Thymus (tissue), 11 donors: ENCODE measurements around the gene DGKZ. TPM values are rescaled to one million over a fixed set of nuclear protein-coding genes. Genes with fewer than 3 reads are reported as not detected.

ENCODE experiments used
- DNase-seq, 9 donors: peaks; one replicate each; pipeline ENCODE4 v3.0.0-alpha.2; 2013; ENCODE audit warnings: low spot score in 9 of 9, low read depth in 6 of 9, missing footprints in 1 of 9
- H3K27ac ChIP-seq, 2 donors: one replicate each; pipeline ENCODE4 v1.5.1; 2013; ENCODE audit warnings: control low read depth in 1 of 2, low read depth in 1 of 2, low read length in 1 of 2, mild to moderate bottlenecking in 1 of 2, moderate library complexity in 1 of 2
- H3K27me3 ChIP-seq, 2 donors: one replicate each; pipeline ENCODE4 v1.5.1; 2013; ENCODE audit warnings: low read length in 1 of 2; ENCODE audit not compliant: control insufficient read depth in 2 of 2, insufficient read depth in 1 of 2
- H3K36me3 ChIP-seq, 2 donors: one replicate each; pipeline ENCODE4 v1.5.1; 2013; ENCODE audit warnings: low read length in 1 of 2, mild to moderate bottlenecking in 1 of 2, moderate library complexity in 1 of 2; ENCODE audit not compliant: control insufficient read depth in 2 of 2, insufficient read depth in 2 of 2
- H3K4me1 ChIP-seq, 2 donors: one replicate each; pipeline ENCODE4 v1.5.1; 2013; ENCODE audit warnings: low read length in 2 of 2; ENCODE audit not compliant: control insufficient read depth in 2 of 2, insufficient read depth in 2 of 2
- H3K4me3 ChIP-seq, 2 donors: one replicate each; pipeline ENCODE4 v1.5.1; 2013; ENCODE audit warnings: low read length in 2 of 2, control low read depth in 1 of 2, mild to moderate bottlenecking in 1 of 2
- H3K9me3 ChIP-seq, 2 donors: one replicate each; pipeline ENCODE4 v1.5.1; 2013; ENCODE audit warnings: low read length in 1 of 2, mild to moderate bottlenecking in 1 of 2; ENCODE audit not compliant: control insufficient read depth in 2 of 2, insufficient read depth in 1 of 2
- WGBS: extraction: QIAGEN DNeasy Blood & Tissue Kit; methylation state at CpG from one replicate; pipeline ENCODE4 v1.1.7; 2013; 5-methylcytosine and 5-hydroxymethylcytosine counted together
- polyA plus RNA-seq: library from polyadenylated mRNA; stranded (reverse); fragments of 200-250 nt; gene quantifications from one replicate; pipeline ENCODE4 v1.2.3, GENCODE V29; 2013
- total RNA-seq: library from RNA; stranded (reverse); fragments of 120-200 nt; gene quantifications from one replicate; pipeline ENCODE4 v1.2.4, GENCODE V29; 2013
- donor health status: healthy.

DGKZ gene
- total and polyA plus RNA-seq, 2 donors = 52.8 to 139 TPM

GRCh38 chr11:46385169-46386004 is 38.1 kb downstream of the DGKZ start:
- DNase-seq = no peak
- no peaks in the 10 kb centered on the region for H3K36me3 ChIP-seq
- peaks cover 47 to 99% of the 10 kb centered on the region in 2 donors for H3K27me3 ChIP-seq

GRCh38 chr11:46386005-46386578 is 38.8 kb downstream of the DGKZ start:
- H3K9me3 ChIP-seq = peaks cover 0 to 8% of the 10 kb centered on the region in 2 donors
- no peak overlapping the region for H3K27ac ChIP-seq
- no peak overlapping the region for H3K4me3 ChIP-seq
- peaks cover 54 to 99% of the 10 kb centered on the region in 2 donors for H3K27me3 ChIP-seq
- no peaks in the 10 kb centered on the region for H3K36me3 ChIP-seq
- 97% methylated on average over 25 of the region's 25 CpGs for WGBS
- DNase-seq = no peak
- H3K4me1 ChIP-seq = peaks cover 10 to 34% of the 10 kb centered on the region in 2 donors

More at GRCh38 chr11:46385169-46386004, 38.1 kb downstream of the DGKZ start:
- H3K4me1 ChIP-seq = peaks cover 10 to 39% of the 10 kb centered on the region in 2 donors
- H3K9me3 ChIP-seq = peaks cover 0 to 8% of the 10 kb centered on the region in 2 donors
- no peak overlapping the region for H3K27ac ChIP-seq
- 97% methylated on average over 47 of the region's 47 CpGs for WGBS
- no peak overlapping the region for H3K4me3 ChIP-seq

GRCh38 chr11:46386674-46387073 is 39.4 kb downstream of the DGKZ start:
- H3K27me3 ChIP-seq = peaks cover 59 to 100% of the 10 kb centered on the region in 2 donors
- H3K36me3 ChIP-seq = no peaks in the 10 kb centered on the region
- no peak overlapping the region for H3K4me3 ChIP-seq
- WGBS = 95% methylated on average over 4 of the region's 4 CpGs
- H3K27ac ChIP-seq = no peak overlapping the region
- H3K4me1 ChIP-seq = peaks cover 11 to 34% of the 10 kb centered on the region in 2 donors
- DNase-seq = no peak
- peaks cover 0 to 8% of the 10 kb centered on the region in 2 donors for H3K9me3 ChIP-seq

- no peak for DNase-seq
- peaks cover 9 to 29% of the 10 kb centered on the region in 2 donors for H3K4me1 ChIP-seq
- no peak overlapping the region for H3K4me3 ChIP-seq
- H3K9me3 ChIP-seq = peaks cover 0 to 5% of the 10 kb centered on the region in 2 donors
- no peaks in the 10 kb centered on the region for H3K36me3 ChIP-seq
- 87% methylated on average over 5 of the region's 5 CpGs for WGBS
- peaks cover 59 to 100% of the 10 kb centered on the region in 2 donors for H3K27me3 ChIP-seq
- no peak overlapping the region for H3K27ac ChIP-seq
These were observed 40.2 kb downstream of the DGKZ start for GRCh38 chr11:46387456-46387855.

- peaks cover 60 to 100% of the 10 kb centered on the region in 2 donors for H3K27me3 ChIP-seq
- H3K36me3 ChIP-seq = no peaks in the 10 kb centered on the region
- H3K27ac ChIP-seq = no peak overlapping the region
- H3K4me1 ChIP-seq = peaks cover 13 to 30% of the 10 kb centered on the region in 2 donors
- 6% methylated on average over 24 of the region's 24 CpGs for WGBS
- no peak overlapping the region for H3K4me3 ChIP-seq
- peaks cover 0 to 5% of the 10 kb centered on the region in 2 donors for H3K9me3 ChIP-seq
- DNase-seq = no peak
These were observed 40.8 kb downstream of the DGKZ start for GRCh38 chr11:46387919-46388618.

- Histone ChIP-seq H3K4me3 (no peak overlapping the region), H3K27me3 (peaks cover 60 to 100% of the 10 kb centered on the region in 2 donors), H3K4me1 (peaks cover 15 to 33% of the 10 kb centered on the region in 2 donors), H3K9me3 (peaks cover 0 to 5% of the 10 kb centered on the region in 2 donors), H3K36me3 (no peaks in the 10 kb centered on the region), H3K27ac (no peak overlapping the region)
- WGBS = 19% methylated on average over 21 of the region's 21 CpGs
- no peak for DNase-seq
These were observed 41.6 kb downstream of the DGKZ start for GRCh38 chr11:46388619-46389449.

GRCh38 chr11:46389450-46390330 is 42.4 kb downstream of the DGKZ start:
- Histone ChIP-seq H3K4me1 (peaks cover 15 to 33% of the 10 kb centered on the region in 2 donors), H3K36me3 (no peaks in the 10 kb centered on the region)

More at GRCh38 chr11:46389450-46390330, 42.4 kb downstream of the DGKZ start:
- peak overlapping the region; percentile 8 to 36 for H3K4me3 ChIP-seq
- peaks cover 60 to 92% of the 10 kb centered on the region in 2 donors for H3K27me3 ChIP-seq
- H3K27ac ChIP-seq = no peak overlapping the region
- peaks cover 0 to 5% of the 10 kb centered on the region in 2 donors for H3K9me3 ChIP-seq
- 4% methylated on average over 80 of the region's 80 CpGs for WGBS
- peak in 3 of 9 donors; percentile 24 to 52 (median 38) for DNase-seq
